Raji (cell line): ENCODE results near the gene VPS35.

Experiments
- POLR2A ChIP-seq: IDR thresholded peaks from 2 replicates; pipeline ENCODE4 v1.6.1; 2011; ENCODE audit warnings: low read depth, low read length, control low read depth; ENCODE audit not compliant: insufficient read depth

VPS35 gene

GRCh38 chr16:46719528-46719927 is 30.6 kb upstream of the VPS35 start:
- TF ChIP-seq POLR2A, result no peak

DNA sequence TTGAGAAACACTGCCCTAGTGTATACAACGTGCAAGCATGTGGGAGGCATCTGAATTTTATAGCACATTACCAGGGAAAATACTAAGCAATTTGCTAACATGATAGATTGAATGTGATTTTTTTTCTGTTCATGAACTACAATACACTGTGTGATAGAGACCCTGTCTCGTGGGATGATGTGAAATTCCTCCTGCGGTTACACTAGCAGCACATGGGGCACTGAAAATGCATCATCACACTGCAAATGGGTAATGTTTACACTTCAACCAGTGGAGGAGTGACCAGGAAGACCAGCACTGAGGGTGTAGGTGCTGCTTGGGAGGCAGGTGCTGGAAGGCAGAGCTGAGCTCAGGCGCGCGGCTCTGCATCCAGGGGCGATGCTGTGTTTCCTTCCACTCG is 29.2 kb upstream of the VPS35 start:
- TF ChIP-seq POLR2A, result no peak

- TF ChIP-seq POLR2A, result no peak
Observed at GRCh38 chr16:46717692-46718091, 28.7 kb upstream of the VPS35 start.

GRCh38 chr16:46715769-46716305 is 26.9 kb upstream of the VPS35 start:
- TF ChIP-seq POLR2A, result no peak

DNA sequence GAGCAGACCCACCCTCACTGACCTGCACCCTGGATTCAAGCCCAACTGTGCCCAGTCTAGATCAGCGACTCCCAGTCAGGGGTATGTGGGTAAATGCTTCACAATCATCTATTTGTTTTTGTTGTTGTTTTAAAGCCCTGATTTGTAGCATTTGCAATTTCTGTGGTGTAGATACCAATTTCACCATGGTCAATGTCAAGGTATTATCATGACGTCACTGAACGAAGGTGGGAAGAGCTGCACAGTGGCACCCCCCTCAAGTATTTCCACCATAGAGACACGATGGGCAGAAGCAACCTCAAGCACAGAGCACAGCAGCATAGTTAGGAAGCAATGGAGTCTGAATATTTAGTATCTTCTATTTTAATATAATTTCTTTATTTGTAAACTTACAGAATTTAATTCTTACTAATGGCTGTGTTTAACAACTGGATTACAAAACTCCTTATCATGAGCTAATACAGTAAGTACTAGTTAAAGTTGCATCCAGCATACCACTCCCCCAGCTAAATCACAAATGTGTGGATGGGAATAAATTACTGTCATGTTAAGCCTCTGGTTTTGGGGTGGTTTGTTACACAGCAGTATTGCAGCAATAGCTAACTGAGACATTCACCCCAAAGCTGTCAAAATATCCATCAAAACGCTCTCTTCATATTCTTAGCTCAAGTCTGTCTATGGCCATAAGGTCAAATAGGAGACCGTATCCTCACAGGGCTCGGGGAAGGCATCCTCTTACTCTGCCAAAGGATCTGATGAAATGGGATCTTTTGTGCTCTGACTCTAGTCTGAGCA is 26.0 kb upstream of the VPS35 start:
- TF ChIP-seq POLR2A, result no peak

- TF ChIP-seq POLR2A, result no peak
Observed at GRCh38 chr16:46713634-46714033, 24.7 kb upstream of the VPS35 start.

DNA sequence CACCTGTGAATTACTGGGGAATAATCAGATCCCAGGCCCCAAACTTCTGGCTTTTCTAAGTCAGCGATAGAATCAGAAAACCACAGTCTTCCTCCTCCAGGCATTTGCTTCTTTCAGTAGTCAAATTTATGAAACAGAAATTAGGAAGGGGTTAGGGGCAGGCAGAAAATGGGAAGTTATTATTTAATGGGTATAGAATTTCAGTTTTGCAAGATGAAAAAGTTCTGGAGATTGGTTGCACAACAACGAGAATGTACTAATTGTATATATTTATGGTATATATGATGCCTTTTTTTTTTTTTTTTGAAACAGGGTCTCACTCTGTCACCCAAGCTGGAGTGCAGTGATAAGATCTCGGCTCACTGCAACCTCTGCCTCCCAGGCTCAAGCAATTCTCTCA is 23.9 kb upstream of the VPS35 start:
- no peak for TF ChIP-seq POLR2A

- TF ChIP-seq POLR2A, result no peak
Observed at GRCh38 chr16:46711106-46712058, 22.4 kb upstream of the VPS35 start.

GRCh38 chr16:46709469-46710005 is 20.6 kb upstream of the VPS35 start:
- no peak for TF ChIP-seq POLR2A

DNA sequence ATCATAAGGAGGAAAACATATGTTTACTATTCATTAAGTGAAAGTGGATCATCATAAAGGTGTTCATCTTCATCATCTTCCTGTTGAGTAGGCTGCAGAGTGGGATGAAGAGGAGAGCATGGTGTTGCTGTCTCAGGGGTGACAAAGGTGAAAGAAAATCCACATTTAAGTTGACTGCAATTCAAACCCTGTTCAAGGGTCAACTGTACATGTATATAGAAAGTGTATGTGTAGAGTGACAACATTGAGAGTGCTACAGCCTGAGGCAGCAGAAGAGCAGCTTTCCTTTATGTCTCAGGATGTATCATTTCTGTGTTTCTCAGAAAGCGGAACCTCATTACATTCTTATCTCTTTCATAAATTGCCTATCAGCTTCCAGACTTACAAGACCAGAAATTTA is 17.7 kb upstream of the VPS35 start:
- no peak for TF ChIP-seq POLR2A

- TF ChIP-seq POLR2A, result no peak
Observed at GRCh38 chr16:46702030-46702429, 13.1 kb upstream of the VPS35 start.

DNA sequence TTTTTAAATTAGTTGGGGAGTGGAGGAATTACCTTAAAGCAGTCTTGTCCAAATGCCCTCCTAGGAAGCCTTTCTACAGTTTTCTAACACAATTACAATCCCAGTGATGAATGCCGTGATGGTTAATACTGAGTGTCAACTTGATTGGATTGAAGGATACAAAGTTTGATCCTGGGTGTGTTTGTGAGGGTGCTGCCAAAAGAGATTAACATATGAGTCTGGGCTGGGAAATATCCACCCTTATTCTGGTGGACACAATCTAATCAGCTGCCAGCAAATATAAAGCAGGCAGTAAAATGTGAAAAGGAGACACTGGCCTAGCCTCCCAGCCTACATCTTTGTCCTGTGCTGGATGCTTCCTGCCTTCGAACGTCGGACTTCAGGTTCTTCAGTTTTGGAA is 12.6 kb upstream of the VPS35 start:
- no peak for TF ChIP-seq POLR2A

GRCh38 chr16:46700048-46700447 is 11.1 kb upstream of the VPS35 start:
- no peak for TF ChIP-seq POLR2A

DNA sequence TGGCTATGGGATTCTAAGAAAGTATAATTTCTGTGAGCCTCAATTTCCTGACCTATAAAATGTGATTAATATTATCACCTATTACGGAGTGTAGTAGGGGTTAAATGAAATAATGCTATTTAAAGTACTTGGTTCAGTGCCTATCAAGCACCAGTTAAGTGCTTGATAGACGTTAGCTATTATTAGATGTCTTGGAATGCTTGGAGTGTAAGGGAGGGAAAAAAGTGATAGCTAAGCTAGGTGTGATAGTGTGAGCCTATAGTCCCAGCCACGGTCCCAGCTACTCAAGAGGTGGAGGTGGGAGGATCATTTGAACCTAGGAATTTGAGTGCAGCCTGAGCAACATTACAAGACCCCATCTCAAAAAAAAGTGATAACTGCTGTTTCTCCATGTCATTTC is 8.0 kb upstream of the VPS35 start:
- no peak for TF ChIP-seq POLR2A

- no peak for TF ChIP-seq POLR2A
Observed at GRCh38 chr16:46695937-46696336, 7.0 kb upstream of the VPS35 start.

DNA sequence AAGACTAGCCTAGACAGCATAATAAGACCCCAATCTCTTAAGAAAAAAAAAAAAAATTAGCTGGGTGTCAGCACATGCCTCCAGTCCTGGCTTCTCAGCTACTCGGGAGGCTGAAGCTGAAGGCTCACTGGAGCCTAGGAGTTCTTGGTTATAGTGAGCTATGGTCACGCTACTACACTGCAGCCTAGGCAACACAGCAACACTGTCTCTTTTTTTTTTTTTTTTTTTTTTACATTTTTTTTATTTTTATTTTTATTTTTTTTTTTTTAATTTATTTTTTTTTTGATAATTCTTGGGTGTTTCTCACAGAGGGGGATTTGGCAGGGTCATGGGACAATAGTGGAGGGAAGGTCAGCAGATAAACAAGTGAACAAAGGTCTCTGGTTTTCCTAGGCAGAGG is 4.6 kb upstream of the VPS35 start:
- TF ChIP-seq POLR2A, result no peak

GRCh38 chr16:46691726-46692125 is 2.7 kb upstream of the VPS35 start:
- TF ChIP-seq POLR2A, result no peak
